OCI-M1 (cell line): Measurements from ENCODE around the gene STEAP1B.

Source experiments
- DNase-seq: peaks from one replicate; lab custom pipeline; 2025; lab: John Stamatoyannopoulos, UW

STEAP1B gene

DNA sequence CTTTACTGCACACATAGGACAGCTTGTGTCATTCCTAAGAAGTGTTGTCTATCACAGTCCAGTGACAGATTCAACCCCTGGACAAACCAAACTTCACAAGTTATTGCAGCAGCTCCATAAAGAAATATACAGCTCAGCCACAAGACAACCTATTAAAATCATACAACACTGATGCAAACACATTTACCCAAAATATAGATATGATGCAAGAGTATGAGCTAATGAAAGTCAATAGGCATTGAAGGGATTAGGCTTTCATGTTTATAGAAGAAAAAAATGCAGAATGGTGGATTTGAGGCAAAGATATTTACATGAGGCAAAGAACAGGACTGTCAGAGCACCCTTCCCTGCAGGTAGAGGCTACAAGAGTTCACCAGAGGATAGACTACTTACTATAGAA lies 128.1 kb downstream of the STEAP1B start:
- DNase-seq = no peak
